Measurements from ENCODE around the gene ATP5F1B.
A peak's percentile ranks its signal among the peaks of the same experiment; 100 is the strongest.

Gene ATP5F1B

GRCh38 chr12:56645201-56645716, 525 bp downstream of the ATP5F1B start:
- DNase-seq = peak in 1 of 2 experiments; percentile 55

DNA sequence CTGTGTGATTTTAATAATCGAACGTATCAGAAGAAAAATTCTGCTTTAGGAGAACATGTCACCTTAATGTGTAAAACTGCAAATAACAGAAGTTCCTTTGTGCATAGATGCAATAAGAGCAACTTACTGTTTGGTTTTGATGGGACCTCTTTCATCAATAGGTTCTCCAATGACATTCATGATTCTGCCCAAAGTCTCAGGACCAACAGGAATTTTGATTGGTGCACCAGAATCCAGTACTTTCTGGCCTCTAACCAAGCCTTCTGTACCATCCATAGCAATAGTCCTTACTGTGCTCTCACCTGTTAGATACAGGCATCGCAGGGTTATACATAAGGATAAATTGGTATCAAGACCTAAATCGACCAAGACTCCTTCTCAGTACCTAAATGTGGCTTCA, 1.1 kb downstream of the ATP5F1B start:
- DNase-seq = no peak

GRCh38 chr12:56641219-56641618, 4.6 kb downstream of the ATP5F1B start:
- DNase-seq = no peak

DNA sequence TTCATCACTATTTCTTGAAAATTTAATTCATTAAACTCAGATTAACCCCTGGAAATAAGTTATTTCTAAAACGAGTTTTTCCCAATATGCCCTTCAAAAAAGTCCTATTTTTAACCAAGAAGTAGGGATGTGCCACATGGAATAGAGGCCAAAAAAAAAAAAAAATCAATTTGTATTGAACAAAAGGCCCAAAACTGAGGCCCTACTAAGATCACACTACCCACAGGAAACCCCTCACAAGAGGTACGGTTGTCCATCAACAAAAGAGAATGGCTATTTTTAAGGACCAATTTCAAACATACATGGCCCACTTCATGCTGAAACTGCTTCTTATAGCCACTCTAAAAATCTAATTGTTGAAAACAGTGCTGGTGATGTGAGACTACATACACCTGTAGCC, 8.2 kb downstream of the ATP5F1B start:
- DNase-seq = no peak

GRCh38 chr12:56636675-56637540, 8.9 kb downstream of the ATP5F1B start:
- DNase-seq = peak; percentile 99 to 100

DNA sequence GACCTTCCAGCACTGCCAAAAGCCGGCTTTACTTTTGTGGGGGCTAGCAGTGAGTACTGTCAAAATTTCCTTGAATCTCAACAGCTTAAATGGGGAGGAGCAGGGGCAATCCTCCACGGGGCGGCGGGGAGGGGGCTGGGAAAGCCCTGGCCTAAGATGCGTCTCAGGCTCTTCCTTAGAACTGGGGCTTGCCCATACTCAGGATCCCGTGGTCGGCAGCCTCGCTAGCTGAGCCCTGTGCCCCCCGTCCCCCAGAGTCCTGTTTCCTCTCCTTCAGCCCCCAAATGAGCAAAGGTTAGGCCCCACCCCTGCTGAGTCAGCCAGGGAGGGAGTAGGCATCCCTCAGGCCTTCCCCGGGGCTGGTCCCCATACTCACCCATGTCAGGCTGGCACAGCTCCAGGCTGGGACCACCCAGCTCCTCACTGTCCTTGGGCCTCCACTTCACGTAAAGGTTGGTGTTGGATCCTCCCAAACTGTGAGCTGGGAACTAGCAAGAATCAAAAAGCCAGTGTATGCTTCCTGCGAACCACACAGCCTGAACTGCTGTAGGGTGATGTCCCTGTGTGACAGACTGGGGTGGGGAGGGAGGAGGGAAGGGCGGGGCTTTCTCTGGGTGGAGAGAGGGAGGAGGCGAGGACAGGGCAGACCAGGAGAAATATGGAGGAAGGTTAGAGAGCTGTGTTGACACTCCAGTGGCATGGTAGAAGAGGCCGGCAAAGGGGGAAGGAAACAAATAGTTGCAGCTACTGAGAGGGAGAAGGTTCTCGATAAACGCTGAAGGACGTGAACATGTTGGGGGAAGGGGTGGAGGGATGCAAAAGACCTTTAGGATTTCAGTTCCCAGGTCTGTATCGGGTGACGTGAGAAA, 9.7 kb downstream of the ATP5F1B start:
- DNase-seq = peak; percentile 82 to 91

GRCh38 chr12:56634837-56635791, 10.7 kb downstream of the ATP5F1B start:
- peak; percentile 35 to 74 for DNase-seq

DNA sequence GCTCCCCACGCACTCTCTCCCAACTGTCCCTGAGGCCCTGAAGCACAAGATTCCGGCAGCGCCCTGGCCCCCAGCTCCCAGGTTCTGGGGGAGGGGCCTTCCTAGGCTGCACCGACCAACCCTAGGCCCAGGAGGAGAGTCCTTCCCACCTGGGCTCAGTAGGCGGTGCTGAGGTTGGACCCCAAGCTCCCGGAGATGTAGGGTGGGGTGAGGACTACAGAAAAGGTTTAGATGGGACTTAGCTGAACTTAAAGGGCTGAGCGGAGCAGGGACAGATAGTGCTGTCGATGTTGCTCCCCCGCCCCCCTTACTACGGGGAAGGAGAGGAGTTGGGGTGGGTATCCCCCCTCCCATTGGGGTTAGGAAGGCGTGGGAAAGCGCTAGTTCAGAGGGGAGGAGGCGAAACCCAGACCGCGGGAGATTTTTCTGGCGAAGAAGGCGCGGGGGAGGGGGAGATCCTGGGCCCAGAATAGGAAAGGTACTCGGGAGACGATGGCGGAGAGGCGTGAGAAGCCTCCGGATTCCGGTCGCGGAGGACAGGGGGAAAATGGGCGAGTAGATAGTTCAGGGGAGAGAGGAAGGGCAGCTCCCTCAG, 11.4 kb downstream of the ATP5F1B start:
- DNase-seq = peak in 1 of 2 experiments; percentile 43

- DNase-seq = no peak
Measured at GRCh38 chr12:56633468-56634241, 12.1 kb downstream of the ATP5F1B start.

DNA sequence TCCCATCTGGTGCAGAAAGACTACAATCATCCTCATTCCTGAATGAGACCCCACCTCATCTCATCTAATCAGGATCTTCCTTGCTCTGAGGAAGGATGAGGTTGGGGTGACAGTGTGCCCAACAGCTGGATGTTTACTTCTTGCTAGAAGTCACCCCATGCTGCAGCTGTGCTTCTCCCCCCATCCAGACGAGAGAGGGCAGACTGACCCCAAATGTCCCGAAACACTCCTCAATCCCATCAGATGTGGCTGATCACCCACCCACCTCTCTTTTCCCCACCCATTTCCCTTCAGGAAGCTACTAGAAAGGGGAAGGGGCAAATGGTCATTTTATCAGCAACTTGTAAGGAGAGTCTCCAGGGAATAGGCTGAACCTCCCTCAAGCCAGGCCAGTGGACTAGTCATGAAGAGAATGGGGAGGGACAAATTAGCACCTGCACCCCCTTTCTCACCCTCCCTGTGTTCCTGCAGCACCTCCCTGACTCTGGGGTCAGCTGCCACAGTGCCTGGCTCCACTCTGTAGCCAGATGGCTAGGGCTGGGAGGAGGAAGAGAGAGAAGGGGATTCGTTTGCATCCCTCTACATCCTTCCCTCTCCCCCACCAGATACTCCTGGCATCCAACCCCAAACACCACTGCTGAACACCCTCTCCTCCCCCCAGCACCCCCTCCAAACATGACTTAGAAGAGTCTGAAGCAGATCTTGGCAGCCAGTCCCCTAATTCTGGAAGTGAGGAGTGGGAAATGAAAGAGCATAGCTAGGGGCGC, 12.9 kb downstream of the ATP5F1B start:
- DNase-seq = no peak

GRCh38 chr12:56631790-56632700, 13.7 kb downstream of the ATP5F1B start:
- DNase-seq = peak in 1 of 2 experiments; percentile 31

DNA sequence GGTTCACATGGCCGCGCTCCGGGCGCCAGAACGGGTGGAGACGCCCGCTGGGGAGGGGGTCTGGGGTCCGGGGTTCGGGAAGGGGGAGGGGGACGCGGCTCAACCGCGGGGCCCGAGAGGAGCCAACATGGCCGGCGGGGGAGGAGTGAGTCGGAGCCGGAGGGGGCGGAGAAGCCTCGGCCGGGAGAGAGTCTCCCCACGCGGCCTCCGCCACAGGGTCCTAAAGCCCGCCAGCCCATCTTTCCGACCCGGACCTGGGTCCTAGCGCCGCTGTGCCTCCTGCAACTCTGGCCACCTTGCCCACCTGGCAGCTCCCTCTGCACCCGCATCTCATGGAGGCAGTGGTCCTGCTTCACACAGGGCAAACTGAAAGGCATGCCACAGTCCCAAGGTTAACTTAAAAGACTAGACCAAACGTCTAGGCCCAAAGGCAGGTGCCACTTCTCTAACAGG, 15.6 kb downstream of the ATP5F1B start, which contains the start of gene BAZ2A:
BAZ2A (minus strand) TSS at position 147 of the 453 bp plus-strand sequence. CDS start 12,796 bp downstream, outside the sequence.
- peak; percentile 45 to 81 for DNase-seq

- no peak for DNase-seq
Measured at GRCh38 chr12:56629459-56630179, 16.2 kb downstream of the ATP5F1B start.

- no peak for DNase-seq
Measured at GRCh38 chr12:56628671-56629458, 16.9 kb downstream of the ATP5F1B start.

DNA sequence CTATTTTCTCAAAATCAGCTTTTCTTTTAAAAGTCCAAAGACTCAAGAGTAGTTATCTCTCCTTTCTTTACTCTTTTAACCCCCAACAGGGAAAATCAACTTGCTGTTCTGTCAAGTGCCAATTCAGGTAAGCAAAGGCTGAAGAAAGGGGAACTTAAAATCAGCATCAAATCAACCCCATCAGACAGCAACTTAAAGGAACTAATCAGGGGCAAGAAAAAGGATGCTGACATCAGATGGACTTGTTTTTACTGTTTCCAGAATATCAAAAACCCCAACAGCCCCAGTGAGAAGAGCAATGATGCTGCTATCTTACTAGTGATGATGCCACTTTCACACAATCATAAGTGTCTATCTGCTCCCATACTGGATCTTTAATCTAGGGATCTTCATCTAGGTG, 19.1 kb downstream of the ATP5F1B start:
- no peak for DNase-seq

GRCh38 chr12:56622535-56622934, 23.2 kb downstream of the ATP5F1B start:
- no peak for DNase-seq

DNA sequence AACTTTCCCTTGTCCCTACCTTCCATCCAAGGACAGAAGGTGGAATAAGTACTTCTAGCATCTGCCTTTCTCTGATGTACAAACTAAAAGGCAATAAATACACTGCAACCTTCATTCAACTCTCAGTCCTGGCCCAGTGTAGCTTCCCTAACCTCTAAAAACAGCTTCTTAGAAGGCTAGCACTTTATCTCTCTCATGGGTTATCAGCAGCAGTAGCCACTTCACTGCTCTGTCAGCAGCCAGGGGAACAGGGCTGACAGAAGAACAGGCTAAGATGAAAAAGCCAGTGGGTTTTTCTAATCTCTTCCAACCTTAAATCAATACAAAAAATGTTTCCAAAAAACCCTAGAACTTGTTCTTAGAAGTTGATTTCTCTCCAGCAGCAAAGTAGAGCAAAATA, 28.9 kb downstream of the ATP5F1B start:
- DNase-seq = no peak
